GM12872 (cell line): ENCODE measurements around the gene DCLK1.

Source experiments
- CTCF ChIP-seq: IDR thresholded peaks from 3 replicates; pipeline ENCODE4 v1.5.1; 2011; ENCODE audit warnings: low read depth, mild to moderate bottlenecking, low read length, moderate library complexity; ENCODE audit not compliant: insufficient read depth

Gene DCLK1

GRCh38 chr13:36131222-36131930 is at the start of gene DCLK1:
Gene DCLK1 (minus strand): TSS chr13:36131382.
- no peak for TF ChIP-seq CTCF

GRCh38 chr13:36175621-36176020 is 44.4 kb upstream of the DCLK1 start:
- no peak for TF ChIP-seq CTCF

GRCh38 chr13:36174923-36175322 is 43.7 kb upstream of the DCLK1 start:
- TF ChIP-seq CTCF, result no peak

GRCh38 chr13:36173571-36174322 is 42.6 kb upstream of the DCLK1 start:
- no peak for TF ChIP-seq CTCF

GRCh38 chr13:36166046-36166445 is 34.9 kb upstream of the DCLK1 start:
- no peak for TF ChIP-seq CTCF

- no peak for TF ChIP-seq CTCF
Observed at GRCh38 chr13:36163809-36164308, 32.7 kb upstream of the DCLK1 start.

GRCh38 chr13:36163286-36163685 is 32.1 kb upstream of the DCLK1 start:
- no peak for TF ChIP-seq CTCF
